COR-L47 (cell line): ENCODE results near the gene OXCT1.
A peak's percentile ranks its signal among the peaks of the same experiment; 100 is the strongest.
"Not testable (repeated sequence)": the region's sequence is repeated elsewhere in the genome, so short reads cannot be mapped to it uniquely, and the experiment has no call there.

ENCODE experiments used
- DNase-seq: peaks from one replicate; lab custom pipeline; 2025; lab: John Stamatoyannopoulos, UW

Gene OXCT1

DNA sequence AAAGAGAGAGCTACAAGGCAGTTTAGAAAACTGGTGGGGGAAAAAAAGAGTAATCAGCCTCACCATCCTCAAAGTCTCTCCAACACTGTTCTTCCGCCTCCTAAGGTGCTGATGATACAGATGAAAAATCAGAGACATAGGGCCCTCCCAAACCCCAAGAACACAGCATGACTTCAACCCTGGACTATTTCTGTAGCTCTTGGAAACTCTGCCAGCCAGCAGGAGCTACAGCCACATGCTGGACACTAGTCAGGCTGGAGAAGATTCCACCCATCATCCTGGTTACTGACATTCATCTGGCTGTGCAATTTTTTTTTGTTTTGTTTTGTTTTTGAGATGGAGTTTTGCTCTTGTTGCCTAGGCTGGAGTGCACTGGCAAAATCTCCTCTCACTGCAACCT, 42.4 kb downstream of the OXCT1 start:
- no peak for DNase-seq

DNA sequence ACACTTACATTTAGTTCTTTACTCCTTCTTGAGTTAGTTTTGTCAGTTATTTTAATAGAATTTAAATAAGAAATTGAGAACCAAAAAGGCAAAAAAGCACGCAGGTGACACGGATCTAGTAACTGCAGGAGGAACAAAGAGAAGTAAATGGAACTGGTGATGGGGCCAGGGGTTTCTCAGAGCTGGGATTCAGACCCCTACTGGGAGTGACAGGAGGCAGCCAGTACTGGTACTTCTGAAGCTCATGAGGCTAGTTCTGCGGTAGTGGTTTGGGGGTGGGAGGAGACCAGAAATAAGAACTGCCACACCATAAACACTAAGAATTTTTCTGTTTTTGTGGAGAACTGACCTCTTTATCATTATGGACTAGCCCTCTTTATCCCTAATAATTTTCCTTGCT, 48.2 kb downstream of the OXCT1 start:
- no peak for DNase-seq

DNA sequence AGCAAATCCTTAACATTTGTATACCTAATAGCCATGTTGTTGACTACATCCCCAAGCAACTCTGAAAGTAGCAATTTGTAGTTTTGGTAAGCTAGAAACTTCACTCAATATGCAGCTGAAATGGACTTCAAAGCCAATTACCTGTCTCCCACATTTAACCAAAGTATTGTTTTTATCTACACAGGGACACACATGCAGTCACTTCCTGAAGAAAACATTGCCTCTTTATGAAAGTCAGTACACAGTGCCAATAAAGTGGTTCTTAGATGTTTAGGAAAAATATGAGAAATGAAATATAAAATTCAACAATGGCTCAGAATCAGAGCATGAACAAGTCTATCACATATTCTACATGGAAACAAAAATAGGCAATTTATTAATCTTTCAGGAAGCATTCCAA, 49.2 kb downstream of the OXCT1 start:
- DNase-seq, result no peak

DNA sequence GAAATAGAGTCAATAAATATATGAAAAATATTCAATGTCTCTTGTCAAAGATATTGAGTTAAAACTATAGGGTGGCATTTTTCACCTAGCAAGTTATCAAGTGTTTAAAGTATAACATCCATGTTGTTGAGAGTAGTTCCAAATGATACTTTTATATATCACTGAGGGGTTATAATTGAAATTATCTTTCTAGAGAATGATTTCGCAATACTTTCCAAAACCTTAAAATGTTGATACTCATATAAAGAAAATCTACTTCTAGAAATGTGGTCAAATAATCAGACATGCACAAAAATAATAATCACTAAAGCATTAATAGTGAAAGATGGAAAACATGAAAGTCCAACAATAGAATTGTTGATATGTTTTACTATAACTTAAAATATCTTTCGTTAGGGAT, 50.1 kb downstream of the OXCT1 start:
- DNase-seq, result no peak

DNA sequence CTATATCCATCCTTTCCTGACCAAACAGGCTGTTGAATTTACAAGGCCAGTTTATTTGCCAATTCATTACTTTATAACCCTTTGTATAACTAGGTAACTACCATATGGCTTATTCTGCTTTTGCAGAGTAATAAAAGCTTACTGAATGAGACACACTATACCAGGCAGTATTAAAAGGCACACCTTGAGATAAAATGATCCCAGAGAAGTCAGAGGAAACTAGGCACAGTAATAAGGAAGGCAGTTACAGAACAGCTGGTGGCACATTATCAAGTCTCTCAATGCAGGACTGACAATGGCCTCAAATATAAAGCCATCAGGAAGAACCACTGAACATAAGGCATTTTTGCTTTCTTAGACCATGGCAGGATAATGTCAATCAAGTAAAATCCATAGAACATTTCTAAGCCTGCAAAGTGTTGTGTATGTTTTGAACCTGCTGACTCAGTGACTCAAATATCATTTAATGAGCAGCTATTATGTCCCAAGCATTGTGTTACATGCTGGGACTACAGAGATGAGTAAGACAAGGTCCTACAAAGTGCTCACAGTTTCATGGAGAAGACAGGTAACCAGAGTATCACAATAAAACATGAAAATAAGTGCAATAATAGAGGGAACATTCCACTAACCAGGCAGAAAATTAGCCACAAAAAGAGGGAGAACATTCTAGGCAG, 52.5 kb downstream of the OXCT1 start:
- no peak for DNase-seq

DNA sequence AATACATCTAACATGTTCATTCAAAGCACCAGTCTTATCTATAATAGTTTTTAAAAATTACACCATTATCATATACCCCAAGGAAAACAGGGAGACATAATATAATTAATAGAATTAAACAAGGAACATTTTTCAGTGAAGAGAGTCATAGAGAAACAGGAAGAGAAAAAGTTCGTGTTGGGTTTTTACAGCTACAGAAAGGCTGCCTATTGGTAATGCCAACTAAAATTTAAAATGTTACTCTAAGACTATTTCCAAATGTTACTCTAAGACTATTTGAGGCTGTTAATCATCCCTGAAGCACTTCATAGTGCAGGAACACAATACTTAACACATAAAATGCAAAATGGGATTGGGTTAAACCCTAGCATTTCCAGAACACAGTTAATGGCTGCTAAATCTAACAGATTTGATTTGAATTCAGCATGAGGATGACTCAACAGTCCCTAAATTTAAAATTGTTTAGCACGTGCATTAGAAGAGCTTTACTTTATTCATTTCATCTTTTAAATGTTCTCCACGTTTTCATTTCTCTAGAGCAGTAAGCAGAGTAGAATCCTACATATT, 54.5 kb downstream of the OXCT1 start:
- no peak for DNase-seq

DNA sequence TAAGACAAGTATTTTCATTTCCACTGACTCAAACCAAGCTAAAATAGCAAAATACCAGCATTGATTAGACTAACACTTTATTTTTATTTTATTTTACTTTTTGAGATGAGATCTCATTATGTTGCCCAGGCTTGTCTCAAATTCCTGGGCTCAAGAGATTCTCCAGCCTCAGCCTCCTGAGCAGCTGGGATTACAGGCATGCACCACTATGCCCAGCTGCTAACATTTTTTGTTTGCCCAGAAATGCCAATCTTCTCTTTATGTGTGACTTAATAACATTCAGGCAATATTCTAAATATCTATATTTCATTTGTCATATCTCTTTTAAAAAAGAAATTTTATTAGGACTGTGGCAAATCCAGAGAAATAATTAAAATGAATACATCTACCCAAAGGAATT, 55.0 kb downstream of the OXCT1 start:
- DNase-seq, result no peak

DNA sequence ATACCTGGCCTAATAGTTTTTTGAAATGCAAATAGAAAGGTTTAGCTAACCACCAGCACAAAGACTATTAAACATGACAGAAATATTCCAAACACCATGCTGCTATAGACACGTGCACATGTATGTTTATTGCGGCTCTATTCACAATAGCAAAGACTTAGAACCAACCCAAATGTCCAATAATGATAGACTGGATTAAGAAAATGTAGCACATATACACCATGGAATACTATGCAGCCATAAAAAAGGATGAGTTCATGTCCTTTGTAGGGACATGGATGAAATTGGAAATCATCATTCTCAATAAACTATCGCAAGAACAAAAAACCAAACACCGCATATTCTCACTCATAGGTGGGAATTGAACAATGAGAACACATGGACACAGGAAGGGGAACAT, 55.9 kb downstream of the OXCT1 start:
- not testable (repeated sequence) for DNase-seq

DNA sequence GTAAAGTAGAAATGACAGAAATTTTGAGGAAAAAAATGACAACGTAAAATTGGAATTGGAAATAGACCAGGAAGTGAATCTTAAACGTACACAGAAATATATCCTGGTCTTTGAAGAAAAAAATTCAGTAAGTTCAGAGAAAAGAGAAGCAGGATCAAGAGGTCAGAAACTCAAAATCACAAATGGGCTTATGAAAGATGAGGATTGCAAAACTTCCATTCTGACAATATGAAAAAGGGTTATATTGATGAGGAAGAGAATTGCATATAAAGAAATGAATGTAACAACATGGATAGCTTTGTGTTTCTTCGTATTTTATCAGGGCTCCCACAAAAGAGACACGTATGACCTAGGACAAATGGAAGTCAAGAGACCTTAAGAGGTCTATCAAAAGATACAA, 58.1 kb downstream of the OXCT1 start:
- no peak for DNase-seq

DNA sequence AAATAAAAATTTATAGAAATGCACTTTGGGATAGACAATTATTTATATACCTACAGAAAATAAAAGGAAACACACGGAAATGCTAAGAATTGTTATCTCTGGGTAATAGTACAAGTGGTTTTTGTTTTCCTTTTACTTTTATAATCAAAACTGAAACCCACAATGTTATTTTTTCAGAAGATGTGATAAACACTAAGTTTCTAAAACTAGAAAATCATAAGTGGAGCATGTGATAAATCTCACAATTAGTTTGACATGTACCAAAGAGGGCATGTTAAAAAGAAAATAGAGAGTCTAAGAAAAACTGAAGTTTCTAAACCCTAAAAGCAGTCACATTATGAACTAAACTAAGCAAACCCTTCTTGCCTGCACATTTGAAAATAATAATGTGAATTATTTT, 61.1 kb downstream of the OXCT1 start:
- DNase-seq, result no peak

DNA sequence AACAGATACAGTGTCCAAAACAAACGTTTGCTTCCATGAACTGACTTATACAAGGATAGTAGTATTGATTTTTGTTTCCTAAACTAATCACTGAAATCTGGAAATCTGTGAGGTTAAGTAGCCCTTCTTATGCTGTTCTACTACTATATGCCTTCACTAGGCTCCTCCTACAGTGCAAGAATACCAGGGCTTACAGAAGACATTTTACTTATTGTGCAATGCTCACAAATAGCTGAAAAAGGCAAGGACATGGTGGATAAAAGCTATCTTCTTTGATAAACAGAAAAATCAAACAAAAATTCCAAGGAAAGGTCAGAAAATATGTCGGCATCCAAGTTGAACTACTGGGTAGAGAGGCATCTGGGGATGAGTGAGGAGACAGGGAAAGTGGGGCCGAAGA, 61.9 kb downstream of the OXCT1 start:
- DNase-seq, result no peak

DNA sequence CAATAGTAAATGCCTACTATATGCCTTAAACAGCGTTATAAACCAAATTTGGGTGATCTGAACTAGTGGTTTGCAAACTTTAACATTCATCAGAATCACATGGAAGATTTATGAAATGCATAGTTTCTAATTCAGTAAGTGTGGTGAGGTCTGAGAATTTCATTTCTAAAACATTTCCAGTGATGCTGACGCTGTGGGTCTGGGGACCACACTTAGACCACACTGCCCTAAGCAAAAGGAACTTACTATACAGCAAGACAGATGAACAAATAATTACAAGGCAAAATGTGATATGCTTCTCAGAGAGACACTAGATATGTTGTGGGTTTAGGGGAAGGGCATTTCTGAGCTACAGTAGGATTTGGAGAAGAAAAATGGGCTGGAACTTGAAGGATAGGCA, 72.6 kb downstream of the OXCT1 start:
- no peak for DNase-seq

DNA sequence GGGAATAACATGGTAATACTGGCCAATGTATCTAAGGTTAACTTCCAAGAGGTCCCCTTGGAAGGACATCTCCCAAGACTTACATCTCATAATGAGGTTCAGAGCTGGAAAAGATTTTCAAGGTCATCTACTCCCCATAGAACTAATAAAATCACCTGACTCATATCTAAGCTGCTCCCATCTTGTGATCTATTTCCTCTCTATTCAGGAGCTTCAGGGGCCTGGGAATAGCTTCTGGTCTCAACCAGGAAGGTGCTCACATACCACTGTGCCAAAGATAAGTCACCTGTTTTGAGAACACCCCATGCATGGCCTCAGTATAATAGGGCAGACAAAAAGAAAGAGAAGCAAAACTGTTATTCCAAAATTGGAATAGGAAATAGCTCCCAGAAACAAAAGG, 74.2 kb downstream of the OXCT1 start:
- no peak for DNase-seq

DNA sequence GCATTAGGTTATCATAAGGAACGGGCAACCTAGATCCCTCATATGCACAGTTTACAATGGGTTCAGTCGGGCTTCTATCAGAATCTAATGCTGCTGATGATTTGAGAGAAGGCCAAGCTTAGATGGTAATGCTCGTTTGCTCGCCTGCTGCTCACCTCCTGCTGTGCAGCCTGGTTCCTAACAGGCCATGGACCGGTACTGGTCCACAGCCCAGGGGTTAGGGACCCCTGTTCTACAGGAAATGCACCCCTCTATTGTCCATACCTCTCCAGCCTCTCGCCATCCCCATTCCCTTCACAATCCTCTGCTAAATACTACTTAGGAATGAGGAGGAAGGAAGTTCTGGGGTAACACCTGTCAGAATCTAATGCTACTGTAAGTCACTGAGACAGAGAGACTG, 75.1 kb downstream of the OXCT1 start:
- DNase-seq, result no peak

DNA sequence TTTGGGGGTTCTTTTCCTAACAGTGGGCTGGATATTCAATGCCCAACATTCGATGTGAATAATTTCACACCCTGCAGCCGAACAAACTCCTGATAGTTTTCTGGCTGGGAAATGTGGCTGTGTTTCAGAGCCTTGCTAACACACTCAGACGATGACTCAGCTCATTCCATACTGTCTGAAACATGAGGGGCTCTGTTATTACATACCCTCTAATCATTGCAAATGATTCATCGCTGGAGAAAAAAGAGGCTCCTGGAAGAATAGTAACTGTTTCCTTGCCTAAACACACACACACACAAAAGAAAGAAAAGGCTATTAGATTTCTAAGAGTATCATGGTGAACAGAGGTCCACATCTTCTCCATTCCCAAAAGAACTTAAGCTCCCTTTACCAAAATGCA, 75.8 kb downstream of the OXCT1 start:
- no peak for DNase-seq

DNA sequence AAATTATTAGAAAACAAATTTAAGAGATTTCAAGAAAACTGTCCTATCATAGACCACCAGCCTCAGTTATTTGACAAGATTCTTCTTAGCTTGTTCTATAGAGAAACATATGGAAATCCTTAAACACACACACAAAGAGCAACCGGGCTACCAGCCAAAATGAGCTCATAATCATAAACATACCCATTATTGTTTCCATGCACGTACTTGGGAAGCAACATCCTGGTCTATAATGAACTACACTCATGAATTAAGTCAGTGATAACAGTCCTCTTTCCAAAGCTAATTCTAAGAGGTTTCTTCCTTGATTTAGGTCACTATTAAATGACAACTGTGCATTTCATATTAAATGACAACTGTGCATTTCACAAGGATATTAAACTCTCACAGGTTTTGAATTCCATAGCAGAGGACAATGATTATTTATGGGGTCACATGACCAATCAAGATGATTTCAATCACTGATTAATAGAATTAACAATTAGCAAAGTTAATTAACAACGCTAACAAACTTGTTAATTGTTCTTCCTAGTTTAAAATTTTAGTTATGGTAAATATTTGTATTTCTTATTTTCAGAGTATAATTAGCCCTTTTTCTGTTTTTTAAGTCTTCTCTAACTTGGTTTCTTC, 77.0 kb downstream of the OXCT1 start:
- peak; percentile 63 for DNase-seq

DNA sequence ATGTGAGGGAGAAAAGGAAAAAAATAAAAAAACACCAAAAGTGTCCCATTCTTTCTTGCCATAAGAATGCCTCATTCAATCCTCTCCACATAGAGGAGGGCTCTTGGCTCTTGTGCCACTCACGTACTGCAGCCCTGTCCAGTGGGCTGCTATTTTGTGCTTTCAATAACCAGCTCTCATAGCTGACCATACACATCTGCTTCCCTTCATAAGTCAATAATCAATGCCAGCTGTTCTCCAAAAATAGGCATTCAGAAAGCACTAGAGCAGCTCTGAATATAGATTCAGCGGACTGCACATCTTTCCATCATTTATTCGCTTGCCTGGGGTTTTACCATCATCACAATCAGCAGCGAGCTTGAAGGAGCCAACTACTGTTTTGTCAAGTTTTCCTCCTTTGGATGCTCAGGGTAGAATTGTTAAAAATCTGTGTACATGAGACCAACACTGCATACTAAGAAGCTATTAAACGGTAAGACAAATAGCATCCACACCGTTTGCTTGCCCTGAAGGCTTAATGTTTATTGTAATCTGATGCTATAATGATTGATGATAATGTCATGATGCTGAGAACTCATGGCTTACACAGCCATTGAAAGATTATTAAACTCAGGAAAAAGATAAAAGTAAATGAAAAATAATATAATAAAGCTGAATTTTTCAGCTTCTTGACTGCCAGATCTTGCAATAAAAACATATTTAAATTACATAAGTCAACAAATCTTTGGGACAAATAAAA, 80.0 kb downstream of the OXCT1 start:
- DNase-seq, result no peak

DNA sequence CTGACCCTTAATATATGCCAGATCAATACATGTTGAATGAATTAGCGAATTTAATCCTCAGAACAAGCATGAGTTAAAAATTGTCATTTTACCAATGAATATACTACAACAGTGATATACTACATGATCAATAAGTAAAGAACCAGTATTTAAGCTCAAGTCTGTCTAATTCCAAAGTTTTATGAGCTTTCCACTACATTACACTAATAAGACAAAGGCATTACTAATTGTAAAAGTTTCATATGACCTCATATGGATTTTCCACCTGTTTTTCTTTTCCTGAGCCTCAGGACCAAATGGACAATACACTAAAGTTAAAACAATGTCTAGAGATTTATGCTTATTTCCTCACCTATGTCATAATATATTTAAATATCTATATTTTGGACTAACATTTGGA, 80.8 kb downstream of the OXCT1 start:
- DNase-seq, result no peak

DNA sequence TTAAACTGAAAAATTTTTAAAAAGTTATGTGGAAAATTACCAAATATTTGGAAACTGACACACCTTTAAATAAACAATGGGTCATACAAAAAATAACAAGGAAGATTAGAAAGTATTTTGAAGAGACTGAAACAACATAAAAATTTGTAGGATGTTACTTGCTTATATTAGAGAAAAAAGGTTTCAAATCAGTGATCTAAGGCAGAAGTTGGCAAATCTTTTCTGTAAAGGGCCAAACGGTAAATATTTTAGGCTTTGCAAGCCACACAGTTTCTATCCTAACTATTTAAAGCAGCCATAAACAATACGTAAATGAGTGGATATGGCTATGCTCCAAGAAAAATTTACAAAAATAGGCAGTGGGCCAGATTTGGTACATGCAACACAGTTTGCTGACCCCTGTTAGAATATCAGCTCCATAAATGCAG, 81.3 kb downstream of the OXCT1 start:
- DNase-seq, result peak; percentile 27

DNA sequence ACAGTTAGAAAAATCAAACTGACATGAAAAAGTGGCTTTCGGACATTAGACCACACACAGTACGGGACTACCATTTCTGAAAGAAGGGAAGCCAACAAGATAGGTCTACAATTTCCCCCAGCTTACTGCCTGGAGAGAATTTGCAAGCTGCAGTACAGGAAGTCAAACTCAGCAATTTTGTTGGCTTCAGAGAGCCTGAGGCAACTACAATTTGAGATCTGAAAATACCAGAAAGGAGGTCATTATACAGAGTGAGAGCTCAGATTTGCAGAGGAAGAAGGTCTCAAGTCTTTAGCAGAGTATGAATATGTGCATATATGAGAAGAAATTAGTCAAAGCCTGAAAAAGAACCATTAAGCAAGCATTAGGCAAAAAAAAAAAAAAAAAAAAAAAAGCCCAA, 83.0 kb downstream of the OXCT1 start:
- DNase-seq, result no peak

DNA sequence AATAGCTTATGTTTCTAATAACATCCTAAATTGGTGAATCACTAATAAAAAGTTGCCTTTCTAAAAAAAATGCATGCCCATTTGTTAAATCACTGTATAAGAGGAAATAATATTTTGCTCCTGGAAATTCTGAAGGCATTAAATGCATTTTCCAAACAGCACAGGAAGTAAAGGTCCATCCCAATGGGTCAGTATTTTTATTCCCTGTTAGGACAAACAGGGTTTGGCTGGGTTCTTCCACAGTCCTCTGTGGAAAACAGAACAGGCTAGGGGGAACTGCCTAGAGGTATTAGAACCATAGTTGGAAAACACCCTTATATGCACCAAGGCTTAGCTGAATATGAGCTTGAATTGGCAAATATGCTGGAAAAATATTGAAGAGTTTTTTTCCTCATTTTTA, 85.2 kb downstream of the OXCT1 start:
- no peak for DNase-seq

DNA sequence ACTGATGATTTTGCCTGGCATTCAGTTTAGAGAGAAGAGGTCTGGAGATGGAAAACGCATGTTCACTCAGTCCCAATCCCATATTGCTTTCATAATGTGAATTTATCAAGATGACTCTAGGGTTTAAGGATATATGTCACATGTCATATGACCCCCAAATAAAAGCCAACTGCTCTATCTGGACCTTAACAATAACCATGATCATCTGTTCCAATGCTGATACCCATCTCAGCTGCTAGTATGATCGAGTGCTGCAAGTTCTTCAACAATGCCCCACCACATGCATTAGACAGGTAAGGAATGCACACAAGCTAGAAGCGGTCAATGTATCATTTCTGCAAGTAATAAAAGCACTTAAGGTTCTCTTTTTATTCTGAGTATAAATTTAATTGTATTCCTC, 91.8 kb downstream of the OXCT1 start:
- no peak for DNase-seq

DNA sequence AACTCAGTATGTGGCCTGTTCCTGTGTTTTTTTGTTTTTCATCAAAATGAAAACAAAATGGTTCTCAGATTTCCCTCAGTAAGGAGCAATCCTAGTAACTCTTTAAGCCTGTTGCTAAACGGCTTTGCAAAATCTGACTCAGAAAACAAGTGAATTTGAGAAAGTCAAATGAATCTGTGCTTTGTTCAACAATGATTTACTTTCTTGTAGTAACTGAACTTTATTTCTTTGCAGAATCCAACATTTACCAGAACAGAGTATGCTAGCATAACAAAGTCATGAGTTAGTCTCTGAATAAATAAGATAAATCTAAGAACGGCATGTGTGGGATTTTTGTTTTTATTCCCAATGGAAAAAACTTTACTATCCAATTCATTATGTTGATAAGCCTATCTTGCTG, 93.8 kb downstream of the OXCT1 start:
- DNase-seq, result no peak
